ENCODE measurements around the gene MICAL3.
"Not testable (repeated sequence)": the region's sequence is repeated elsewhere in the genome, so short reads cannot be mapped to it uniquely, and the experiment has no call there.

Gene MICAL3, protein sequence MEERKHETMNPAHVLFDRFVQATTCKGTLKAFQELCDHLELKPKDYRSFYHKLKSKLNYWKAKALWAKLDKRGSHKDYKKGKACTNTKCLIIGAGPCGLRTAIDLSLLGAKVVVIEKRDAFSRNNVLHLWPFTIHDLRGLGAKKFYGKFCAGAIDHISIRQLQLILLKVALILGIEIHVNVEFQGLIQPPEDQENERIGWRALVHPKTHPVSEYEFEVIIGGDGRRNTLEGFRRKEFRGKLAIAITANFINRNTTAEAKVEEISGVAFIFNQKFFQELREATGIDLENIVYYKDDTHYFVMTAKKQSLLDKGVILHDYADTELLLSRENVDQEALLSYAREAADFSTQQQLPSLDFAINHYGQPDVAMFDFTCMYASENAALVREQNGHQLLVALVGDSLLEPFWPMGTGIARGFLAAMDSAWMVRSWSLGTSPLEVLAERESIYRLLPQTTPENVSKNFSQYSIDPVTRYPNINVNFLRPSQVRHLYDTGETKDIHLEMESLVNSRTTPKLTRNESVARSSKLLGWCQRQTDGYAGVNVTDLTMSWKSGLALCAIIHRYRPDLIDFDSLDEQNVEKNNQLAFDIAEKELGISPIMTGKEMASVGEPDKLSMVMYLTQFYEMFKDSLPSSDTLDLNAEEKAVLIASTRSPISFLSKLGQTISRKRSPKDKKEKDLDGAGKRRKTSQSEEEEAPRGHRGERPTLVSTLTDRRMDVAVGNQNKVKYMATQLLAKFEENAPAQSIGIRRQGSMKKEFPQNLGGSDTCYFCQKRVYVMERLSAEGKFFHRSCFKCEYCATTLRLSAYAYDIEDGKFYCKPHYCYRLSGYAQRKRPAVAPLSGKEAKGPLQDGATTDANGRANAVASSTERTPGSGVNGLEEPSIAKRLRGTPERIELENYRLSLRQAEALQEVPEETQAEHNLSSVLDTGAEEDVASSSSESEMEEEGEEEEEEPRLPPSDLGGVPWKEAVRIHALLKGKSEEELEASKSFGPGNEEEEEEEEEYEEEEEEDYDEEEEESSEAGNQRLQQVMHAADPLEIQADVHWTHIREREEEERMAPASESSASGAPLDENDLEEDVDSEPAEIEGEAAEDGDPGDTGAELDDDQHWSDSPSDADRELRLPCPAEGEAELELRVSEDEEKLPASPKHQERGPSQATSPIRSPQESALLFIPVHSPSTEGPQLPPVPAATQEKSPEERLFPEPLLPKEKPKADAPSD (N-terminal part only)

DNA sequence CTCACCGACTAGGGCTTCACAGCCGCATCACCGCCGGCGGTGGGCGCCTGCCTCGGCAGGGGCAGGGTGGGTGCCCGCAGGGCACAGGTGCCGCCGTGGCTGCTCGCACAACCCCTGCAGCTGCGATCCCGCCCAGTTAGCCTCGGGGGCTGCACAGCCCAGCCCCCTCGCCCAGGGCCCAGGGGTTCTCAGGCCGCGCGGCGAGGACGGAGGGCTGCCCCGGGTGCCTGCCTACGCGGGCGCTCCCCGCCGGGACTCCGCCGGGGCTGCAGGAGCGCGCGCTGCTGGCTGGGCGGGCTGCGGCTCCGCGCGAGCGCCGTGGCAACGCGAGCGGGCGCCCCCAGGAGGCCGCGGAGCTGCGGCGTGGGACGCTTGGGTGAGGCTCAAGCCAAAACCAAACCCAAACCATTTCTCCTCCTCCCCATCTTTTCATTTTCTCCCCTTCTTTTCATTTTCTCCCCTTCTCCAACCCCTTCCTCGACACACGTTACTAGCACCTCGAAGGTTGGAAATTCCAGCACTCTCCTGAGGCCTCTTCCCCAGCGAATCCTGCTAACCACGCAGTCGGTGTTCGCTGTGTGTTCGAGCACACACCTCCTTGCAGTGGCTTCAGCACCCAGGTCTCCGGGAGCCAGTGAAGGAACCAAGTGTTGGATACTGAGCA, at the start of gene MICAL3:
Gene MICAL3, minus strand, starts transcription at position 286 of the 664 bp plus-strand sequence. CDS start 117,749 bp downstream, outside the sequence.
- H3K36me3 Mint-ChIP-seq (ENCODE audit: low read depth), result no peaks in the 10 kb centered on the region
- H3K4me3 Mint-ChIP-seq, result peak within 1 kb of the TSS; percentile 90
- peaks cover 62% of the 10 kb centered on the region for H3K27me3 Mint-ChIP-seq (ENCODE audit: low read depth)
- H3K9me3 Mint-ChIP-seq, result no peaks in the 10 kb centered on the region
- peak within 1 kb of the TSS; percentile 39 for H3K27ac Mint-ChIP-seq
- H3K4me1 Mint-ChIP-seq (ENCODE audit: low read depth), result peaks cover 11% of the 10 kb centered on the region
- DNase-seq (ENCODE audit: low spot score), result peak; percentile 67

DNA sequence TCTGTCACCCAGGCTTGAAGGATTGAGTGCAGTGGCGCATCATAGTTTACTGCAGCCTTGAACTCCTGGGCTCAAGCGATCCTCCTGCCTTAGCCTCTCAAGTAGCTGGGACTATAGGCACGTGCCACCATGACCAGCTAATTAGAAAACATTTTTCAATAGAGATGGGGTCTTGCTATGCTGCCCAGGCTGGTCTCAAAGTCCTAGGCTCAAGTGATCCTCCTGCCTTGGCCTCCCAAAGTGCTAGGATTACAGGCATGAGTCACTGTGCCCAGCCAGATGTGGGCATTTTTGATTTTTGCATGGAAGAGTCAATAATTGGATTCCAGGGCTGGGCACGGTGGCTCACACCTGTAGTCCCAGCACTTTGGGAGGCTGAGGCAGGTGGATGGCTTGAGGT, 49.6 kb upstream of the MICAL3 start:
- DNase-seq (ENCODE audit: low spot score); H3K36me3 Mint-ChIP-seq (ENCODE audit: low read depth); H3K27ac Mint-ChIP-seq; H3K27me3 Mint-ChIP-seq (ENCODE audit: low read depth); H3K9me3 Mint-ChIP-seq; H3K4me3 Mint-ChIP-seq: not testable (repeated sequence)
- H3K4me1 Mint-ChIP-seq (ENCODE audit: low read depth), result peaks cover 15% of the 10 kb centered on the region

DNA sequence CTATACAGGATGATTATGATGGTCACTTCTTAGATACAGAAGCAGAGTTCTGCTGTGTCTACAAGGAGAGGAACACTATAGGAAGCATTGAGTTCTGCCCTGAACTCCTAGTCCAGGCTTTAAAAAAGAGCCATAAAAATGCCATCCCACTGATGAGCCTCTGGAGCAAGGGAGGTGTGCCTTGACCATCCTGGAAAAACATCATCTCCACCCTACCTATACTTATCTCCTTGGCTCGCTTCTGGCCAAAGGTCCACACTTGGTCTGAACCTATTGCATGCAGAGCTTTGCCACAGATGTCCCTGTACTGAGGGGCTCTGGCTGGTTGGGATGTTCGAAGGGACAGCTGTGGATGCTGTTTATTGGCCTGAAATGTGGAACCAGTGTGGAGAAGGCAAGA, 49.1 kb upstream of the MICAL3 start:
- Mint-ChIP-seq H3K4me1 (ENCODE audit: low read depth) (peaks cover 12% of the 10 kb centered on the region), H3K27me3 (ENCODE audit: low read depth) (peaks cover 11% of the 10 kb centered on the region), H3K9me3 (no peaks in the 10 kb centered on the region), H3K4me3 (no peak overlapping the region), H3K36me3 (ENCODE audit: low read depth) (peaks cover under 1% of the 10 kb centered on the region), H3K27ac (no peak overlapping the region)
- no peak for DNase-seq (ENCODE audit: low spot score)

DNA sequence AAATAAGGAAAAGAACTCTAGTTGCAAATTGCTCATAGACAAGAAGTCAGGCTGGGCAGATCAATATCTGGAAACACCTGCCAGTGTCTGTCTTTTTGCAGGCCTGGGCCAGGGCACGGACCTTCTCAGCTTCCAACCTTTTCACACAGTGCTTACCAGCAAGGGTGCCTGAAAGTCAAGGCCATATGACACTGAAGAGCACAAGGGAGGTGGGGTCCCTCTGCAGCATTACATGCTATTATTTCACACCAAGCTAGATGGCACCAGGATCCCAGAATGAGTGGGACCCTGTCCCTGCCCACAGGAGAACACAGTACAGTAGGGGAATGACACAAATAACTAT, 47.6 kb upstream of the MICAL3 start:
- Mint-ChIP-seq H3K27me3 (ENCODE audit: low read depth) (peaks cover 23% of the 10 kb centered on the region), H3K4me1 (ENCODE audit: low read depth) (peaks cover 10% of the 10 kb centered on the region), H3K4me3 (no peak overlapping the region), H3K27ac (no peak overlapping the region), H3K36me3 (ENCODE audit: low read depth) (no peaks in the 10 kb centered on the region), H3K9me3 (no peaks in the 10 kb centered on the region)
- DNase-seq (ENCODE audit: low spot score), result no peak

DNA sequence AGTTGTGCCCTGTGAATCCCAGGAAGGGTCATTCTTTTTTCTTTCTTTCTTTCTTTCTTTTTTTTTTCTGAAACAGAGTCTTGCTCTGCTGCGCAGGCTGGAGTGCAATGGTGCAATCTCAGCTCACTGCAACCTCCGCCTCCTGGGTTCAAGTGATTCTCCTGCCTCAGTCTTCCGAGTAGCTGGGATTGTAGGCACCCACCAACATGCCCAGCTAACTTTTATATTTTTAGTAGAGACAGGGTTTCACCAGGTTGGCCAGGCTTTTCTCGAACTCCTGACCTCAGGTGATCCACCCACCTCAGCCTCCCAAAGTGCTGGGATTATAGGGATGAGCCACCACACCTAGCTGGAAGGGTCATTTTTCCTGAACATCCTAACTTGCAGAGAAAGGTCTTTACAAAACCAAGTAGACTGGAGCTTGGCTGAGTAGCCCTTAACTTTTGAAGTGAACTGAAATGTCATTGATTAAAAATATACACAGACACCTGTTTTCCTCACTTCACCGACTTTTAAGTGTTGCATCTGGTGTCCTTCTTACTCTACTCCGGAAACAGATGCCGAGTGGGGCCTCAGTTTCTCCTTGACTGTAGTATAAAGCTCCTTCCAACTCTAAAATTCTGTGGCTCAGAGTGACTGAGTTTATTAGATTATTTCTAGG, 47.1 kb upstream of the MICAL3 start:
- H3K4me3 Mint-ChIP-seq; H3K4me1 Mint-ChIP-seq (ENCODE audit: low read depth); H3K9me3 Mint-ChIP-seq; H3K36me3 Mint-ChIP-seq (ENCODE audit: low read depth); DNase-seq (ENCODE audit: low spot score); H3K27ac Mint-ChIP-seq: not testable (repeated sequence)
- peaks cover 26% of the 10 kb centered on the region for H3K27me3 Mint-ChIP-seq (ENCODE audit: low read depth)

DNA sequence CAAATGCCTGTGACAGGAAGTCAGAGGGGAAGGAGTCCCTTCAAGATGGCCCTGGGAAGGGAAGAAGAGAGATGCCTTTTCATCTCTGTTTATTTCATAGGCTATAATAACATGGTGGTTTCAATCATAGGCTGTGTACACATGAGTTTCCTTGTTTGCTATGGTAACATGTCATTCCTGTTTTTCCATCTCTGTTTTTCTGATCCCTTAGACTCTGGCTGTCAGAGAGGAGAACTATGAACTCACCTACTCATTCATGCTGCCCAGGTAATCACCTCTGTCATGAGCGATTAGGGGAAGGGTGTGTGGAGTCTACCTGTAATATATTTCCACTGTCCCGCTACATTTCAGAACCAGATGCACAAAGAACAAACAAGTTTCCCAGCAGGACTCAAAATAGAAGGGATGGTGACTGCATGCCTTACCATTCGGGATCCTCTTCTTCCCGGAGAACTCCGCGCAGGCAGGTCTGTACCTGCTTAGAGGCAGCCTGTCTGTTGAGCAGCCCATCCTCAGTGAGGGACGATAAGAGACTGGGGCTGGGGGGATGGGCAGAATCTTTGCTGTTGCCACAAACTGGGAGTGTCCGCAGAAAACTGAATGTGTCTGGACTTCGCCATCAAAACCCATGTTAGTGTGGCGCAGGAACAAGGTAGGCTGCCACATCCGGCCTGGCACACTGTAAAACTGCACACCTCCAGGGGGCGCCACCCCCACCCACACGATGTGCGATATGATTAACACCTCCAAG, 46.4 kb upstream of the MICAL3 start:
- H3K4me1 Mint-ChIP-seq (ENCODE audit: low read depth), result no peaks in the 10 kb centered on the region
- no peak overlapping the region for H3K27ac Mint-ChIP-seq
- H3K4me3 Mint-ChIP-seq, result no peak overlapping the region
- H3K27me3 Mint-ChIP-seq (ENCODE audit: low read depth), result peaks cover 32% of the 10 kb centered on the region
- no peak for DNase-seq (ENCODE audit: low spot score)
- no peaks in the 10 kb centered on the region for H3K9me3 Mint-ChIP-seq
- no peaks in the 10 kb centered on the region for H3K36me3 Mint-ChIP-seq (ENCODE audit: low read depth)

DNA sequence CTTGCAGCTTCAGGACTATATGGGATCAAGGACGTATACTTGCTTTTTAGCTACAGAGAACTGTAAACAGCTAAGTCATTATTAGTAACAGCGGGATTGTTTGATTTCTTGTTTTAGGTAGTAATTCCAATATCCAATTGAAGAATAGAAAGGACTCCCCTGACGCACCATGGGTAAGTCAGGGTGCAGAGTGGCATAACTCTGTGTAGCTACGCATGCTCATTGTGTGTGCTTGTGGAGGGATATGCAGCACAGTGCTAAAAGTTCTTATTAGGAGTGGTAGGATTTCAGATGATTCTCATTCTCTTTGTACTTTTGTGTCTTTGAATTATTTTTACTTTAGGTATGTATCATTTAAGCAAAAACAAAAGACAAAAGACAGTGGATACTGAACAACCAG, 45.7 kb upstream of the MICAL3 start:
- Mint-ChIP-seq H3K27me3 (ENCODE audit: low read depth) (peaks cover 39% of the 10 kb centered on the region), H3K4me1 (ENCODE audit: low read depth) (no peaks in the 10 kb centered on the region), H3K27ac (no peak overlapping the region), H3K36me3 (ENCODE audit: low read depth) (no peaks in the 10 kb centered on the region), H3K4me3 (no peak overlapping the region), H3K9me3 (no peaks in the 10 kb centered on the region)
- DNase-seq (ENCODE audit: low spot score), result no peak

DNA sequence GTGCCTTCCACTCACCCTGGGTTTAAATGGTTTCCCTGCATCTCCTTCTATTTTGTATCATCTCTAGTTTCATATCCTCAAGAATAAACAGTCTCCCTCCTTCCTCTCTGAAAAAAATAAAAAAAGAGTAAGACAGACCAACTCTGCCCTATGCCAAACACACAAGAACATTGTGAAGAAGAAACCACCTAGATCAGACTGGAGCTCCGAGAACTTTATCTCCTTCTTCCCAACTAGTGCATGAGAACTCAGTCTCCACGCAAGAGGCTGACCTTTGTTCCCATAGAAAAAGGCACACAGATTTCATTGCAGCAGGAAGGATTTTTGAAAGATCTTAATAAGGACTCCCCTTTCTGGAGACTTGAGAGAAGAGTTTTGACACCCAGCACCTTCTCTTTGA, 44.7 kb upstream of the MICAL3 start:
- Mint-ChIP-seq H3K27ac (no peak overlapping the region), H3K27me3 (ENCODE audit: low read depth) (peaks cover 43% of the 10 kb centered on the region), H3K4me3 (no peak overlapping the region), H3K4me1 (ENCODE audit: low read depth) (no peaks in the 10 kb centered on the region), H3K9me3 (no peaks in the 10 kb centered on the region), H3K36me3 (ENCODE audit: low read depth) (no peaks in the 10 kb centered on the region)
- DNase-seq (ENCODE audit: low spot score), result no peak

DNA sequence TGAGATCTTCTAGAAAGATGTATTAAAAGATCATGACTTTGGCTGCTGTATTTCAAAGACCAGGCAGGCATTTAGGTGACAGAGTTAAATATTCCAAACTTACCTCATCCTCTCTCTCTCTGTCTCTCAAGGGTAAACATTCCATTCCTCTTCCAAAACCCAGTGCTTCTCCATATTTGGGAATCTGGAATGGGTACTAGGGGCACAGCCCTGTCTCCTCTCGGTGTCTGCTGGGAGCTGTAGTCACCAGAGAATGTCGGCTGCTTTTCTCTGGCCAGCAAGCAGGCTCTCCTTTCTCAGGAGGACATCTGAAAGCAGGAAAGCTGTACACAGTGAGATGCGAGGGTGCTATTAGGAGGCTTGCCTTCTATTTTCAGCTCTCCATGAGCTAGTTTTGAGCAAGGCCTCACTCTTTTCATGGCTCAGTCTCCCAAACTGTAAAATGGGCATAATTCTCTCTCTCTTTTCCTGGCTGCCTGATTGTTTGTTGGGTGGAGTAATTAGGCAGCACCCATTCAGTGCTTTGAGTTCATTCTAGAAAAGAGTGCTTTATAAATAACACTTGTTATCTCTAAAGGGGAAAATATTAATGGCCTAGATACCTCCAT, 44.1 kb upstream of the MICAL3 start:
- no peaks in the 10 kb centered on the region for H3K4me1 Mint-ChIP-seq (ENCODE audit: low read depth)

DNA sequence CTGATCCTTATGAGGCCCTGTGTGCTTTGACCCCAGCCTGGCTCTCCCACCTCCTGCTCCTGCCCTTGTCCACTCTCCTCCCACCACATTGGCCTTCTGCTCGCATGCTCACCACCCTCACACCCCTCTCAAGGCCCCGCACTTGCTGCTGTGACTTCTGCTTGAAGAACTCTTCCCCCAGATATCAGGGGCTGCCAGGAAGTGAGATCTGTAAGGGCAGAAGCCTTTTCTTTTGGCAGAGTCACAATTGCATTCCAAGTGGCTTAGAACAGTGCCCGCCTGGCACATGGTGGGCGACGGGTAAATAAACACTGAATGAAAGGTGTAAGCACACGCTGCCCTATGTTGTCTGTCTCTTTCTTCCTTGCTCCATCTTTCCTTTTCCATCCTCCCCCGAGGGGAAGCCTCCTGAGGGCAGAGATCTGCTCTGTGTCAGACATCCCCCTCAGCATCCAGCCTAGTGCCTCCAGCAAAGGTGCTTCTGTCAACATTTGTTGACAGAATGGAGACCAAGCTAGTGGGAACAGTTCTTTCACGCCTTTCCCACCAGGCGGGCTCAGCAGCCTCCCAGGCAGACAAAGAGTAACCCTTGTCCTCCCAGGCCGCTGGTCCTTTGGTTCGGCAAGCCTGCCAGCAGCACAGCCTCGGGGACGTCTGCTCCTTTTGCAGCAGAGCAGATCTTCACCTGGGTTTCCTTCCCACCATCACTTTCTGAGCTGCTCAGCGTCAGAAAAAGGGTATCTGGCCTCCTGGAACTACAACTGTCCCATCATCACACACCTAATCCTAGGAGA, 43.4 kb upstream of the MICAL3 start:
- no peaks in the 10 kb centered on the region for H3K9me3 Mint-ChIP-seq
- H3K36me3 Mint-ChIP-seq (ENCODE audit: low read depth), result no peaks in the 10 kb centered on the region
- no peaks in the 10 kb centered on the region for H3K4me1 Mint-ChIP-seq (ENCODE audit: low read depth)
- H3K27me3 Mint-ChIP-seq (ENCODE audit: low read depth), result peaks cover 43% of the 10 kb centered on the region
- no peak overlapping the region for H3K4me3 Mint-ChIP-seq
- no peak overlapping the region for H3K27ac Mint-ChIP-seq
- DNase-seq (ENCODE audit: low spot score), result no peak

More for the DNA sequence above, 44.1 kb upstream of the MICAL3 start:
- no peaks in the 10 kb centered on the region for H3K9me3 Mint-ChIP-seq
- H3K36me3 Mint-ChIP-seq (ENCODE audit: low read depth), result no peaks in the 10 kb centered on the region
- peaks cover 43% of the 10 kb centered on the region for H3K27me3 Mint-ChIP-seq (ENCODE audit: low read depth)
- H3K27ac Mint-ChIP-seq, result no peak overlapping the region
- no peak for DNase-seq (ENCODE audit: low spot score)
- H3K4me3 Mint-ChIP-seq, result no peak overlapping the region

DNA sequence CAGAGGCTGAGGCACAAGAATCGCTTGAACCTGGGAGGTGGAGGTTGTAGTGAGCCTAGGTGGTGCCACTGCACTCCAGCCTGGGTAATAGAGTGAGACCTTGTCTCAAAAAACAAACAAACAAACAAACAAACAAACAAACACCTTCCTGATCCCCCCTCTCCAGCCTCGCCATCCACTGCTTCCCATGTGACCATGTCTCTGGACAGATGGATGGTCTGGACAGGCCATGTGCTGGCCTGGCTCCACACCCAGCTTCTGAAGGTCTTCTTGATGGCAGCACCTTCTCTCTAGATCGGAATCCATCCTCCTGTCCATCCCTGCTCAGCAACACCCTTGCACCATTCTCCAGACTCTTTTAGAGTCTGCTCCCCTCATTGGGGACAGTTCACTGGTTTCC, 42.8 kb upstream of the MICAL3 start:
- peaks cover 43% of the 10 kb centered on the region for H3K27me3 Mint-ChIP-seq (ENCODE audit: low read depth)
- no peak for DNase-seq (ENCODE audit: low spot score)
- H3K36me3 Mint-ChIP-seq (ENCODE audit: low read depth), result no peaks in the 10 kb centered on the region
- H3K9me3 Mint-ChIP-seq, result no peaks in the 10 kb centered on the region
- no peaks in the 10 kb centered on the region for H3K4me1 Mint-ChIP-seq (ENCODE audit: low read depth)
- no peak overlapping the region for H3K4me3 Mint-ChIP-seq
- no peak overlapping the region for H3K27ac Mint-ChIP-seq

Measured in T-helper 2 cell treated with Interferon-gamma antibody and Interleukin-4, amounts not matched to agents 5 μg/mL and 100 μg/mL, for 36 hours (primary cell).